ENCODE measurements around the gene SEZ6.

GRCh38 chr17:29042026-29042678 lies 36.3 kb upstream of the SEZ6 start:
- TF ChIP-seq CTCF (IDR thresholded peaks at IDR 0.05) (no peak), POLR2A (IDR thresholded peaks at IDR 0.05) (no peak)
